Measurements from ENCODE around the gene AHCYL1. TPM values are rescaled to one million over a fixed set of nuclear protein-coding genes. Genes with fewer than 3 reads are reported as not detected.

The AHCYL1 gene
- total RNA-seq, 1 donor from 2014 or later = 60.5 TPM

DNA sequence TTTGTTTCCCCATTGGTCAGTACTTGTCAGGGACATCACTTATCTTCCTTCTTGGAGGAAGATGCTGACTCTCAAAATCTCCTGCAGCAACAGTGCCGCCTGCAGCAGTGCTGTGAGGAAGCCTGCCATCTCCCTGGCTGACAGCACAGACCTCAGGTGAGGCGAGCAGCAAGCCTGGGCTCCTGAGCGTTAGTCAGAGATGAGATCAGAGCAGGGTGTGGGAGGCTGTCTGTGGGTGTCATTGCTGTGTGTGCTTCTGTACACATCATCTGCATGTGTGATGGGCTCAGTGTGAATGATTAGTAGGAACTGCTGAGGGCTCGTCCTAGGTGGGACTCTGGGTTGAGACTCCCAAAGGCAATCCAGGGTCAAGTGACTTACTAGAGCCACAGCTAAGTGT is 56.0 kb downstream of the AHCYL1 start:
- no peak for FAIRE-seq
- H3K36me3 Mint-ChIP-seq (ENCODE audit: low read depth, unreplicated experiment) = peaks cover 35% of the 10 kb centered on the region

GRCh38 chr1:110043016-110043415 is 58.5 kb downstream of the AHCYL1 start:
- no peak overlapping the region for H3K9ac ChIP-seq (ENCODE audit: low read length)
- Mint-ChIP-seq H3K27ac (ENCODE audit: unreplicated experiment) (no peak overlapping the region), H3K4me3 (ENCODE audit: unreplicated experiment) (no peak overlapping the region), H3K4me1 (ENCODE audit: low read depth, unreplicated experiment) (no peaks in the 10 kb centered on the region), H3K36me3 (ENCODE audit: low read depth, unreplicated experiment) (peaks cover 42% of the 10 kb centered on the region), H3K9me3 (ENCODE audit: unreplicated experiment) (no peaks in the 10 kb centered on the region), H3K27me3 (ENCODE audit: low read depth, unreplicated experiment) (no peaks in the 10 kb centered on the region)
- H3K36me3 ChIP-seq (ENCODE audit: insufficient read depth, low read length) = peaks cover 67% of the 10 kb centered on the region
- H3K4me1 ChIP-seq (ENCODE audit: insufficient read depth, low read length) = no peaks in the 10 kb centered on the region
- H3K79me2 ChIP-seq (ENCODE audit: insufficient read depth, low read length) = peaks cover 5% of the 10 kb centered on the region
- no peak for TF ChIP-seq EZH2 (IDR thresholded peaks at IDR 0.05; ENCODE audit: insufficient read depth, low read length)
- TF ChIP-seq, protein P1, sequence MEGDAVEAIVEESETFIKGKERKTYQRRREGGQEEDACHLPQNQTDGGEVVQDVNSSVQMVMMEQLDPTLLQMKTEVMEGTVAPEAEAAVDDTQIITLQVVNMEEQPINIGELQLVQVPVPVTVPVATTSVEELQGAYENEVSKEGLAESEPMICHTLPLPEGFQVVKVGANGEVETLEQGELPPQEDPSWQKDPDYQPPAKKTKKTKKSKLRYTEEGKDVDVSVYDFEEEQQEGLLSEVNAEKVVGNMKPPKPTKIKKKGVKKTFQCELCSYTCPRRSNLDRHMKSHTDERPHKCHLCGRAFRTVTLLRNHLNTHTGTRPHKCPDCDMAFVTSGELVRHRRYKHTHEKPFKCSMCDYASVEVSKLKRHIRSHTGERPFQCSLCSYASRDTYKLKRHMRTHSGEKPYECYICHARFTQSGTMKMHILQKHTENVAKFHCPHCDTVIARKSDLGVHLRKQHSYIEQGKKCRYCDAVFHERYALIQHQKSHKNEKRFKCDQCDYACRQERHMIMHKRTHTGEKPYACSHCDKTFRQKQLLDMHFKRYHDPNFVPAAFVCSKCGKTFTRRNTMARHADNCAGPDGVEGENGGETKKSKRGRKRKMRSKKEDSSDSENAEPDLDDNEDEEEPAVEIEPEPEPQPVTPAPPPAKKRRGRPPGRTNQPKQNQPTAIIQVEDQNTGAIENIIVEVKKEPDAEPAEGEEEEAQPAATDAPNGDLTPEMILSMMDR (IDR thresholded peaks at IDR 0.05; ENCODE audit: insufficient read depth, low read depth, low read length) = no peak
- FAIRE-seq = no peak
- H3K27me3 ChIP-seq (ENCODE audit: insufficient read depth, low read length) = no peaks in the 10 kb centered on the region
- no peak for DNase-seq (ENCODE audit: low read depth)
- no peak overlapping the region for H3K27ac ChIP-seq (ENCODE audit: low read depth, low read length)
- H2AFZ ChIP-seq (ENCODE audit: low read depth, low read length) = no peak overlapping the region
- no peak overlapping the region for H3K4me3 ChIP-seq (ENCODE audit: insufficient read depth, low read depth, low read length)
- H4K20me1 ChIP-seq (ENCODE audit: insufficient read depth, low read length) = peaks cover 30% of the 10 kb centered on the region
- H3K9me3 ChIP-seq (ENCODE audit: insufficient read depth, low read depth, low read length) = no peaks in the 10 kb centered on the region
- no peak overlapping the region for H3K4me2 ChIP-seq (ENCODE audit: low read length)

More for the DNA sequence above, 56.0 kb downstream of the AHCYL1 start:
- TF ChIP-seq, protein P1 (IDR thresholded peaks at IDR 0.05; ENCODE audit: insufficient read depth, low read depth, low read length) = no peak
- no peak for TF ChIP-seq EZH2 (IDR thresholded peaks at IDR 0.05; ENCODE audit: insufficient read depth, low read length)
- Histone ChIP-seq H3K4me2 (ENCODE audit: low read length) (no peak overlapping the region), H3K9me3 (ENCODE audit: insufficient read depth, low read depth, low read length) (no peaks in the 10 kb centered on the region), H2AFZ (ENCODE audit: low read depth, low read length) (no peak overlapping the region), H3K36me3 (ENCODE audit: insufficient read depth, low read length) (peaks cover 59% of the 10 kb centered on the region), H3K79me2 (ENCODE audit: insufficient read depth, low read length) (peaks cover 28% of the 10 kb centered on the region), H3K4me3 (ENCODE audit: insufficient read depth, low read depth, low read length) (no peak overlapping the region), H3K27ac (ENCODE audit: low read depth, low read length) (no peak overlapping the region), H3K27me3 (ENCODE audit: insufficient read depth, low read length) (no peaks in the 10 kb centered on the region), H3K4me1 (ENCODE audit: insufficient read depth, low read length) (peaks cover 6% of the 10 kb centered on the region), H4K20me1 (ENCODE audit: insufficient read depth, low read length) (peaks cover 51% of the 10 kb centered on the region), H3K9ac (ENCODE audit: low read length) (no peak overlapping the region)
- Mint-ChIP-seq H3K27ac (ENCODE audit: unreplicated experiment) (no peak overlapping the region), H3K4me3 (ENCODE audit: unreplicated experiment) (no peak overlapping the region), H3K9me3 (ENCODE audit: unreplicated experiment) (no peaks in the 10 kb centered on the region), H3K4me1 (ENCODE audit: low read depth, unreplicated experiment) (peaks cover 9% of the 10 kb centered on the region), H3K27me3 (ENCODE audit: low read depth, unreplicated experiment) (no peaks in the 10 kb centered on the region)
- DNase-seq (ENCODE audit: low read depth) = no peak

GRCh38 chr1:110047463-110047862 is 62.9 kb downstream of the AHCYL1 start:
- FAIRE-seq = no peak
- no peak overlapping the region for H3K27ac Mint-ChIP-seq (ENCODE audit: unreplicated experiment)

More at GRCh38 chr1:110047463-110047862, 62.9 kb downstream of the AHCYL1 start:
- H3K9me3 Mint-ChIP-seq (ENCODE audit: unreplicated experiment) = no peaks in the 10 kb centered on the region
- Histone ChIP-seq H3K36me3 (ENCODE audit: insufficient read depth, low read length) (peaks cover 51% of the 10 kb centered on the region), H3K79me2 (ENCODE audit: insufficient read depth, low read length) (no peaks in the 10 kb centered on the region), H3K4me3 (ENCODE audit: insufficient read depth, low read depth, low read length) (no peak overlapping the region), H3K9ac (ENCODE audit: low read length) (no peak overlapping the region), H2AFZ (ENCODE audit: low read depth, low read length) (no peak overlapping the region), H3K9me3 (ENCODE audit: insufficient read depth, low read depth, low read length) (no peaks in the 10 kb centered on the region), H3K27me3 (ENCODE audit: insufficient read depth, low read length) (no peaks in the 10 kb centered on the region), H3K27ac (ENCODE audit: low read depth, low read length) (no peak overlapping the region), H3K4me2 (ENCODE audit: low read length) (no peak overlapping the region), H4K20me1 (ENCODE audit: insufficient read depth, low read length) (peaks cover 7% of the 10 kb centered on the region), H3K4me1 (ENCODE audit: insufficient read depth, low read length) (no peaks in the 10 kb centered on the region)
- H3K36me3 Mint-ChIP-seq (ENCODE audit: low read depth, unreplicated experiment) = peaks cover 30% of the 10 kb centered on the region
- no peak for DNase-seq (ENCODE audit: low read depth)
- TF ChIP-seq EZH2 (IDR thresholded peaks at IDR 0.05; ENCODE audit: insufficient read depth, low read length) = no peak
- TF ChIP-seq, protein P1 (IDR thresholded peaks at IDR 0.05; ENCODE audit: insufficient read depth, low read depth, low read length) = no peak
- H3K4me1 Mint-ChIP-seq (ENCODE audit: low read depth, unreplicated experiment) = peaks cover 11% of the 10 kb centered on the region
- no peak overlapping the region for H3K4me3 Mint-ChIP-seq (ENCODE audit: unreplicated experiment)
- no peaks in the 10 kb centered on the region for H3K27me3 Mint-ChIP-seq (ENCODE audit: low read depth, unreplicated experiment)

All from astrocyte (in vitro differentiated cells and primary cell).